Smooth muscle cell (in vitro differentiated cells): Measurements from ENCODE around the gene DDX6. TPM values are rescaled to one million over a fixed set of nuclear protein-coding genes. Genes with fewer than 3 reads are reported as not detected.
"Not testable (repeated sequence)": the region's sequence is repeated elsewhere in the genome, so short reads cannot be mapped to it uniquely, and the experiment has no call there.

Experiments used
- DNase-seq: peaks from one replicate; lab custom pipeline; 2025; ENCODE audit not compliant: unreplicated experiment; lab: John Stamatoyannopoulos, UW
- H2AFZ ChIP-seq: fragments of 200-600 bp; sonication (generic); 2 replicates; pipeline ENCODE4 v1.6.0; 2016; ENCODE audit warnings: antibody characterized with exemption, low read depth, mild to moderate bottlenecking
- H3F3A ChIP-seq: fragments of 200-600 bp; sonication (generic); 2 replicates; pipeline ENCODE4 v1.6.0; 2017; ENCODE audit warnings: antibody characterized with exemption, low read depth
- H3K27ac ChIP-seq: fragments of 200-600 bp; sonication (generic); 2 replicates; pipeline ENCODE4 v1.5.1; 2016; ENCODE audit warnings: low read depth, mild to moderate bottlenecking
- H3K27me3 ChIP-seq: fragments of 200-600 bp; sonication (generic); 2 replicates; pipeline ENCODE4 v1.6.1; 2016; ENCODE audit warnings: low read depth, mild to moderate bottlenecking
- H3K36me3 ChIP-seq: fragments of 200-600 bp; sonication (generic); 2 replicates; pipeline ENCODE4 v1.5.1; 2016; ENCODE audit warnings: low read depth
- H3K4me1 ChIP-seq: fragments of 200-600 bp; sonication (generic); 2 replicates; pipeline ENCODE4 v1.5.1; 2016; ENCODE audit warnings: low read depth
- H3K4me2 ChIP-seq: fragments of 200-600 bp; sonication (generic); 2 replicates; pipeline ENCODE4 v1.6.0; 2016; ENCODE audit warnings: mild to moderate bottlenecking
- H3K4me3 ChIP-seq: fragments of 200-600 bp; sonication (generic); 2 replicates; pipeline ENCODE4 v1.5.1; 2016; ENCODE audit warnings: mild to moderate bottlenecking
- H3K79me2 ChIP-seq: fragments of 200-600 bp; sonication (generic); 2 replicates; pipeline ENCODE4 v1.6.0; 2016; ENCODE audit warnings: low read depth, mild to moderate bottlenecking
- H3K9ac ChIP-seq: fragments of 200-600 bp; sonication (generic); 2 replicates; pipeline ENCODE4 v1.6.0; 2016; ENCODE audit warnings: low read depth
- H3K9me3 ChIP-seq: fragments of 200-600 bp; sonication (generic); replicated peaks from 2 replicates; pipeline ENCODE4 v1.5.1; 2016; ENCODE audit warnings: low read depth
- H4K20me1 ChIP-seq: fragments of 200-600 bp; sonication (generic); 2 replicates; pipeline ENCODE4 v1.6.0; 2016; ENCODE audit warnings: low read depth
- WGBS: methylation state at CpG from one replicate; pipeline ENCODE4 v1.1.7; 2016; ENCODE audit warnings: low lambda C conversion rate; 5-methylcytosine and 5-hydroxymethylcytosine counted together
- polyA plus RNA-seq: library from polyadenylated mRNA; unstranded; fragments of >200 nt; fragmentation: Nextera tagmentation; extraction: Ambion mirVana; gene quantifications from 2 replicates; pipeline ENCODE4 v1.2.1, GENCODE V29; 2016
- total RNA-seq: library from RNA; depleted of rRNA; stranded (reverse); fragments of >200 nt; gene quantifications from 2 replicates; pipeline ENCODE4 v1.2.3, GENCODE V29; 2014
- TF ChIP-seq, protein P1 (sequence below): fragments of 200-600 bp; sonication (generic); IDR thresholded peaks from 2 replicates; pipeline ENCODE4 v1.5.1; 2017; ENCODE audit warnings: borderline replicate concordance, mild to moderate bottlenecking, antibody characterized with exemption; ENCODE audit not compliant: insufficient read depth, poor library complexity, severe bottlenecking

DDX6 gene
- total and polyA plus RNA-seq, 2 experiments from 2014 or later: 17.9 to 187 TPM

DNA sequence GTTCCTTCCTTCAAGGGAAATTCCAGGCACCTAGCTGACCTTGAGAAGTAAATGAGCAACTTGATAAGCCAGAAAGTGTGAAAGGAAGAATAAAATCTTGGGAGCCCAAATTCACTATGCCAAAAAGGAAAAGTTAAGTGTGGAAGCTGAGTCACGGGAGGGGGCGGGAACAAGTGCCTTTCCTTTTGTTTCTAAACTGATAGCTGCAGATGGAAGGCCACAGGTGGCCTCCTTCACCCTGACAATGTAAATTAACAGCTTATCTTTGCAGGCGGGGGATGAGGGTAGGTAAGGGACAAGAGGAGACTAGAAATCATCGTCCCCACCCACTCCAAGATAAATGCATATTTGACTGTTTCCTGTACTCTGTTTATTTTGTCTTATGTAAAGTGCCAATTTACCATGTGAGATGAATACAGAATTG lies 75.1 kb downstream of the DDX6 start:
- DNase-seq: no peak
- Histone ChIP-seq H3F3A (no peaks in the 10 kb centered on the region), H3K4me1 (peaks cover 10% of the 10 kb centered on the region), H2AFZ (no peak overlapping the region), H3K9ac (no peak overlapping the region), H3K27ac (no peak overlapping the region), H3K4me3 (no peak overlapping the region), H3K27me3 (no peaks in the 10 kb centered on the region), H4K20me1 (no peaks in the 10 kb centered on the region), H3K9me3 (no peaks in the 10 kb centered on the region), H3K79me2 (no peaks in the 10 kb centered on the region), H3K4me2 (no peak overlapping the region), H3K36me3 (no peaks in the 10 kb centered on the region)
- WGBS: 45% methylated on average over 4 of the region's 4 CpGs
- TF ChIP-seq, protein P1, sequence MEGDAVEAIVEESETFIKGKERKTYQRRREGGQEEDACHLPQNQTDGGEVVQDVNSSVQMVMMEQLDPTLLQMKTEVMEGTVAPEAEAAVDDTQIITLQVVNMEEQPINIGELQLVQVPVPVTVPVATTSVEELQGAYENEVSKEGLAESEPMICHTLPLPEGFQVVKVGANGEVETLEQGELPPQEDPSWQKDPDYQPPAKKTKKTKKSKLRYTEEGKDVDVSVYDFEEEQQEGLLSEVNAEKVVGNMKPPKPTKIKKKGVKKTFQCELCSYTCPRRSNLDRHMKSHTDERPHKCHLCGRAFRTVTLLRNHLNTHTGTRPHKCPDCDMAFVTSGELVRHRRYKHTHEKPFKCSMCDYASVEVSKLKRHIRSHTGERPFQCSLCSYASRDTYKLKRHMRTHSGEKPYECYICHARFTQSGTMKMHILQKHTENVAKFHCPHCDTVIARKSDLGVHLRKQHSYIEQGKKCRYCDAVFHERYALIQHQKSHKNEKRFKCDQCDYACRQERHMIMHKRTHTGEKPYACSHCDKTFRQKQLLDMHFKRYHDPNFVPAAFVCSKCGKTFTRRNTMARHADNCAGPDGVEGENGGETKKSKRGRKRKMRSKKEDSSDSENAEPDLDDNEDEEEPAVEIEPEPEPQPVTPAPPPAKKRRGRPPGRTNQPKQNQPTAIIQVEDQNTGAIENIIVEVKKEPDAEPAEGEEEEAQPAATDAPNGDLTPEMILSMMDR: no peak

GRCh38 chr11:118715245-118715831 lies 75.6 kb downstream of the DDX6 start:
- H3K4me1 ChIP-seq: peaks cover 10% of the 10 kb centered on the region
- H3K27me3 ChIP-seq: no peaks in the 10 kb centered on the region
- no peaks in the 10 kb centered on the region for H3F3A ChIP-seq
- no peak overlapping the region for H3K4me3 ChIP-seq
- no peaks in the 10 kb centered on the region for H3K9me3 ChIP-seq
- no peak overlapping the region for H2AFZ ChIP-seq
- no peaks in the 10 kb centered on the region for H3K36me3 ChIP-seq
- no peak overlapping the region for H3K9ac ChIP-seq
- DNase-seq: no peak
- H3K79me2 ChIP-seq: no peaks in the 10 kb centered on the region
- WGBS: 69% methylated on average over 5 of the region's 5 CpGs
- no peak overlapping the region for H3K4me2 ChIP-seq
- H4K20me1 ChIP-seq: no peaks in the 10 kb centered on the region
- TF ChIP-seq, protein P1: no peak
- no peak overlapping the region for H3K27ac ChIP-seq

GRCh38 chr11:118714816-118715215 lies 76.1 kb downstream of the DDX6 start:
- H3K4me3 ChIP-seq: no peak overlapping the region
- H2AFZ ChIP-seq: no peak overlapping the region
- H3K9me3 ChIP-seq: no peaks in the 10 kb centered on the region
- H3K27me3 ChIP-seq: no peaks in the 10 kb centered on the region
- no peak overlapping the region for H3K4me2 ChIP-seq
- H3F3A ChIP-seq: no peaks in the 10 kb centered on the region
- no peak overlapping the region for H3K9ac ChIP-seq
- no peak overlapping the region for H3K27ac ChIP-seq
- DNase-seq: no peak
- no peaks in the 10 kb centered on the region for H3K36me3 ChIP-seq
- peaks cover 10% of the 10 kb centered on the region for H3K4me1 ChIP-seq
- no peaks in the 10 kb centered on the region for H3K79me2 ChIP-seq
- TF ChIP-seq, protein P1: no peak
- H4K20me1 ChIP-seq: no peaks in the 10 kb centered on the region

DNA sequence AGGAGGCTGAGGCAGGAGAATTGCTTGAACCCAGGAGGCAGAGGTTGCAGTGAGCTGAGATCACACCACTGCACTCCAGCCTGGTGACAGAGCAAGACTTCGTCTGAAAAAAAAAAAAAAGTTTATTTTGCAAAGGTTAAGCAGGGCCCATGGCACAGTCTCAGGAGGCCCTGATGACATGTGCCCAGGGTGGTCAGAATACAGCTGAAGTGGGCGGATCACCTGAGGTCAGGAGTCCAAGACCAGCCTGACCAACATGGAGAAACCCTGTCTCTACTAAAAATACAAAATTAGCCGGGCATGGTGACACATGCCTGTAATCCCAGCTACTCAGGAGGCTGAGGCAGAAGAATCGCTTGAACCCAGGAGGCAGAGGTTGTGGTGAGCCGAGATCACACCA lies 76.5 kb downstream of the DDX6 start:
- not testable (repeated sequence) for H3K27me3 ChIP-seq, H3F3A ChIP-seq, H4K20me1 ChIP-seq, DNase-seq, H3K27ac ChIP-seq, H3K36me3 ChIP-seq, H3K9ac ChIP-seq, H3K79me2 ChIP-seq, H2AFZ ChIP-seq, H3K4me3 ChIP-seq, H3K4me1 ChIP-seq, H3K9me3 ChIP-seq, H3K4me2 ChIP-seq
- 65% methylated on average over 5 of the region's 5 CpGs for WGBS
